ENCODE results near the gene PDGFRB. TPM values are rescaled to one million over a fixed set of nuclear protein-coding genes. Genes with fewer than 3 reads are reported as not detected.

Gene PDGFRB
- total RNA-seq, 2 experiments from 2014 or later: 0.23 to 3.0 TPM

GRCh38 chr5:150163547-150164059 is 8.0 kb upstream of the PDGFRB start:
- peaks cover 13% of the 10 kb centered on the region for H3K4me1 ChIP-seq (ENCODE audit: insufficient read depth, low read length, poor library complexity, severe bottlenecking)
- H3K4me3 ChIP-seq (ENCODE audit: low read depth, low read length, poor library complexity, severe bottlenecking): no peak overlapping the region
- no peak overlapping the region for H2AFZ ChIP-seq (ENCODE audit: low read length)
- no peak overlapping the region for H3K27ac ChIP-seq (ENCODE audit: low read depth, low read length, poor library complexity, severe bottlenecking)
- no peaks in the 10 kb centered on the region for H3K36me3 ChIP-seq (ENCODE audit: insufficient read depth, low read length)
- no peaks in the 10 kb centered on the region for H4K20me1 ChIP-seq (ENCODE audit: insufficient read depth, low read length)
- ChIA-PET POLR2A (interaction anchor here (0.6 to 1.0 kb wide), 2 partner anchors 49 to 188 kb away, joined by 3 read pairs; no protein-coding TSS in a partner anchor), CTCF (ENCODE audit: unreplicated experiment) (no interaction called here)
- no TSS peak for BruUV-seq (replicated peaks)
- H3K9me3 ChIP-seq (ENCODE audit: low read length): no peaks in the 10 kb centered on the region
- H3K9me2 ChIP-seq (ENCODE audit: insufficient read depth, low read length): no peaks in the 10 kb centered on the region
- intact Hi-C loops (cut with micrococcal nuclease; ENCODE audit: unreplicated experiment): no loop called here
- no peak for DNase-seq (ENCODE audit: low spot score)
- no peak overlapping the region for H3K4me2 ChIP-seq (ENCODE audit: low read length)
- no peak for TF ChIP-seq EZH2phosphoT487 (IDR thresholded peaks at IDR 0.05; ENCODE audit: borderline replicate concordance, low read depth, low read length)
- no peak for TF ChIP-seq CTCF (conservative IDR thresholded peaks at IDR 0.05; ENCODE audit: low read length)
- no peaks in the 10 kb centered on the region for H3K79me2 ChIP-seq (ENCODE audit: insufficient read depth, low read depth, low read length)

- Histone ChIP-seq H3K4me1 (ENCODE audit: insufficient read depth, low read length, poor library complexity, severe bottlenecking) (peaks cover 13% of the 10 kb centered on the region), H3K36me3 (ENCODE audit: insufficient read depth, low read length) (no peaks in the 10 kb centered on the region), H3K4me2 (ENCODE audit: low read length) (no peak overlapping the region), H3K9me2 (ENCODE audit: insufficient read depth, low read length) (no peaks in the 10 kb centered on the region), H2AFZ (ENCODE audit: low read length) (no peak overlapping the region), H4K20me1 (ENCODE audit: insufficient read depth, low read length) (no peaks in the 10 kb centered on the region), H3K79me2 (ENCODE audit: insufficient read depth, low read depth, low read length) (no peaks in the 10 kb centered on the region), H3K4me3 (ENCODE audit: low read depth, low read length, poor library complexity, severe bottlenecking) (no peak overlapping the region), H3K9me3 (ENCODE audit: low read length) (no peaks in the 10 kb centered on the region), H3K27ac (ENCODE audit: low read depth, low read length, poor library complexity, severe bottlenecking) (no peak overlapping the region)
- no TSS peak for BruUV-seq (replicated peaks)
- ChIA-PET CTCF (ENCODE audit: unreplicated experiment) (no interaction called here), POLR2A (interaction anchor here (0.6 to 1.0 kb wide), 2 partner anchors 49 to 188 kb away, joined by 3 read pairs; no protein-coding TSS in a partner anchor)
- no peak for DNase-seq (ENCODE audit: low spot score)
- intact Hi-C loops (cut with micrococcal nuclease; ENCODE audit: unreplicated experiment): no loop called here
- TF ChIP-seq CTCF (conservative IDR thresholded peaks at IDR 0.05; ENCODE audit: low read length) (no peak), EZH2phosphoT487 (IDR thresholded peaks at IDR 0.05; ENCODE audit: borderline replicate concordance, low read depth, low read length) (no peak)
These were observed 7.4 kb upstream of the PDGFRB start for GRCh38 chr5:150163035-150163434.

DNA sequence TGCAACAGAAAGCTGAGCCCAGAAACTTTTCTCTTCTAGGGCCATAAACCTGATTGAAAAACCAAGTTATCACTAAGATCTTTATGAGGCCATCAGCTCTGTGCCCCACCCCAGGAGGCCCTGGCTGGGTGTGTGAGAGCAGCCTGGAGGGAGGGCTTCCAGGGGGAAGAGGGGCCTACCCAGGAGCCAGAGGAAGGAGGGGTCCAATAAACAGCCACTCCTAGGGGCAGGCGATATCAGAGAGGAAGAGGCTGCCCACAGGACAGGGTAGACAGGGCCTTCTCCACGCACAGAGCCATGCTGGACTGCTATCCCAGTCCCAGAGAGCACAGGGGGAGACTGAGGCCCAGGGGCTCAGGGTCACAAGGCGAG is 6.5 kb upstream of the PDGFRB start:
- Histone ChIP-seq H2AFZ (ENCODE audit: low read length) (no peak overlapping the region), H3K9me3 (ENCODE audit: low read length) (no peaks in the 10 kb centered on the region), H3K27ac (ENCODE audit: low read depth, low read length, poor library complexity, severe bottlenecking) (no peak overlapping the region), H3K9me2 (ENCODE audit: insufficient read depth, low read length) (no peaks in the 10 kb centered on the region), H3K79me2 (ENCODE audit: insufficient read depth, low read depth, low read length) (no peaks in the 10 kb centered on the region), H3K4me1 (ENCODE audit: insufficient read depth, low read length, poor library complexity, severe bottlenecking) (peaks cover 13% of the 10 kb centered on the region), H3K4me2 (ENCODE audit: low read length) (no peak overlapping the region), H3K36me3 (ENCODE audit: insufficient read depth, low read length) (no peaks in the 10 kb centered on the region), H3K4me3 (ENCODE audit: low read depth, low read length, poor library complexity, severe bottlenecking) (no peak overlapping the region), H4K20me1 (ENCODE audit: insufficient read depth, low read length) (no peaks in the 10 kb centered on the region)
- CTCF ChIA-PET (ENCODE audit: unreplicated experiment): no interaction called here
- no TSS peak for BruUV-seq (replicated peaks)
- no peak for DNase-seq (ENCODE audit: low spot score)
- intact Hi-C loops (cut with micrococcal nuclease; ENCODE audit: unreplicated experiment): no loop called here
- POLR2A ChIA-PET: no interaction called here
- TF ChIP-seq CTCF (conservative IDR thresholded peaks at IDR 0.05; ENCODE audit: low read length) (no peak), EZH2phosphoT487 (IDR thresholded peaks at IDR 0.05; ENCODE audit: borderline replicate concordance, low read depth, low read length) (no peak)
